T-helper 1 cell treated with Interleukin-12 subunit alpha and Interleukin-12 subunit beta and Interleukin-4 antibody, amounts not matched to agents 30 μg/mL and 1 μg/mL, for 36 hours (primary cell): Measurements from ENCODE around the gene GRAP2.
"Not testable (repeated sequence)": the region's sequence is repeated elsewhere in the genome, so short reads cannot be mapped to it uniquely, and the experiment has no call there.

Experiments used
- H3K27ac Mint-ChIP-seq: one replicate; pipeline ENCODE4 v1.8.0; 2021; ENCODE audit warnings: mild to moderate bottlenecking, mixed read lengths
- H3K27me3 Mint-ChIP-seq: one replicate; pipeline ENCODE4 v1.8.0; 2021; ENCODE audit warnings: low read depth, mixed read lengths
- H3K36me3 Mint-ChIP-seq: one replicate; pipeline ENCODE4 v1.8.0; 2021; ENCODE audit warnings: low read depth, mixed read lengths
- H3K4me1 Mint-ChIP-seq: one replicate; pipeline ENCODE4 v1.8.0; 2021; ENCODE audit warnings: low read depth, mixed read lengths
- H3K4me3 Mint-ChIP-seq: one replicate; pipeline ENCODE4 v1.8.0; 2021; ENCODE audit warnings: mild to moderate bottlenecking, moderate library complexity, mixed read lengths
- H3K9me3 Mint-ChIP-seq: one replicate; pipeline ENCODE4 v1.8.0; 2021; ENCODE audit warnings: mixed read lengths

Gene GRAP2

GRCh38 chr22:39939830-39940229 is 38.9 kb downstream of the GRAP2 start:
- Mint-ChIP-seq H3K27ac (no peak overlapping the region), H3K27me3 (no peaks in the 10 kb centered on the region), H3K36me3 (peaks cover 34% of the 10 kb centered on the region), H3K9me3 (no peaks in the 10 kb centered on the region), H3K4me1 (peaks cover 82% of the 10 kb centered on the region), H3K4me3 (no peak overlapping the region)

GRCh38 chr22:39940757-39941305 is 39.9 kb downstream of the GRAP2 start:
- Mint-ChIP-seq H3K4me1 (peaks cover 80% of the 10 kb centered on the region), H3K27ac (no peak overlapping the region), H3K4me3 (no peak overlapping the region)

GRCh38 chr22:39941601-39942000 is 40.7 kb downstream of the GRAP2 start:
- peaks cover 72% of the 10 kb centered on the region for H3K4me1 Mint-ChIP-seq
- H3K27ac Mint-ChIP-seq: peak overlapping the region; percentile 14
- H3K27me3 Mint-ChIP-seq: no peaks in the 10 kb centered on the region
- no peaks in the 10 kb centered on the region for H3K9me3 Mint-ChIP-seq
- no peak overlapping the region for H3K4me3 Mint-ChIP-seq
- H3K36me3 Mint-ChIP-seq: peaks cover 31% of the 10 kb centered on the region

More at GRCh38 chr22:39940757-39941305, 39.9 kb downstream of the GRAP2 start:
- H3K27me3 Mint-ChIP-seq: no peaks in the 10 kb centered on the region
- H3K9me3 Mint-ChIP-seq: no peaks in the 10 kb centered on the region
- H3K36me3 Mint-ChIP-seq: peaks cover 35% of the 10 kb centered on the region

GRCh38 chr22:39942439-39943230 is 41.8 kb downstream of the GRAP2 start:
- H3K27ac Mint-ChIP-seq: peak overlapping the region; percentile 70
- peaks cover 69% of the 10 kb centered on the region for H3K4me1 Mint-ChIP-seq
- H3K36me3 Mint-ChIP-seq: peaks cover 31% of the 10 kb centered on the region
- H3K27me3 Mint-ChIP-seq: no peaks in the 10 kb centered on the region
- peak overlapping the region; percentile 44 for H3K4me3 Mint-ChIP-seq
- H3K9me3 Mint-ChIP-seq: no peaks in the 10 kb centered on the region

GRCh38 chr22:39943337-39943736 is 42.5 kb downstream of the GRAP2 start:
- H3K4me3 Mint-ChIP-seq: peak overlapping the region; percentile 44
- peak overlapping the region; percentile 70 for H3K27ac Mint-ChIP-seq
- no peaks in the 10 kb centered on the region for H3K9me3 Mint-ChIP-seq
- H3K27me3 Mint-ChIP-seq: no peaks in the 10 kb centered on the region
- H3K36me3 Mint-ChIP-seq: peaks cover 28% of the 10 kb centered on the region
- H3K4me1 Mint-ChIP-seq: peaks cover 62% of the 10 kb centered on the region

GRCh38 chr22:39943953-39944872 is 43.3 kb downstream of the GRAP2 start:
- H3K4me3 Mint-ChIP-seq: peak overlapping the region; percentile 57
- H3K9me3 Mint-ChIP-seq: no peaks in the 10 kb centered on the region
- peak overlapping the region; percentile 56 for H3K27ac Mint-ChIP-seq
- H3K4me1 Mint-ChIP-seq: peaks cover 65% of the 10 kb centered on the region
- peaks cover 34% of the 10 kb centered on the region for H3K36me3 Mint-ChIP-seq
- no peaks in the 10 kb centered on the region for H3K27me3 Mint-ChIP-seq

GRCh38 chr22:39946126-39946502 is 45.2 kb downstream of the GRAP2 start:
- Mint-ChIP-seq H3K36me3 (peaks cover 47% of the 10 kb centered on the region), H3K27ac (no peak overlapping the region), H3K9me3 (no peaks in the 10 kb centered on the region), H3K4me3 (no peak overlapping the region), H3K27me3 (no peaks in the 10 kb centered on the region), H3K4me1 (peaks cover 70% of the 10 kb centered on the region)

GRCh38 chr22:39946503-39947219 is 45.8 kb downstream of the GRAP2 start:
- Mint-ChIP-seq H3K4me3 (no peak overlapping the region), H3K9me3 (no peaks in the 10 kb centered on the region), H3K36me3 (peaks cover 50% of the 10 kb centered on the region), H3K27me3 (no peaks in the 10 kb centered on the region), H3K27ac (no peak overlapping the region), H3K4me1 (peaks cover 72% of the 10 kb centered on the region)

- no peak overlapping the region for H3K27ac Mint-ChIP-seq
- H3K9me3 Mint-ChIP-seq: no peaks in the 10 kb centered on the region
- peaks cover 73% of the 10 kb centered on the region for H3K4me1 Mint-ChIP-seq
- no peak overlapping the region for H3K4me3 Mint-ChIP-seq
- H3K36me3 Mint-ChIP-seq: peaks cover 53% of the 10 kb centered on the region
- no peaks in the 10 kb centered on the region for H3K27me3 Mint-ChIP-seq
Measured at GRCh38 chr22:39947220-39948216, 46.6 kb downstream of the GRAP2 start.

GRCh38 chr22:39949964-39950737 is 49.3 kb downstream of the GRAP2 start:
- no peaks in the 10 kb centered on the region for H3K9me3 Mint-ChIP-seq
- H3K27ac Mint-ChIP-seq: peak overlapping the region; percentile 13
- peaks cover 66% of the 10 kb centered on the region for H3K36me3 Mint-ChIP-seq
- no peaks in the 10 kb centered on the region for H3K27me3 Mint-ChIP-seq
- H3K4me1 Mint-ChIP-seq: peaks cover 64% of the 10 kb centered on the region
- H3K4me3 Mint-ChIP-seq: no peak overlapping the region

- not testable (repeated sequence) for H3K9me3 Mint-ChIP-seq, H3K27me3 Mint-ChIP-seq
- peak overlapping the region; percentile 72 for H3K27ac Mint-ChIP-seq
- H3K4me1 Mint-ChIP-seq: peaks cover 68% of the 10 kb centered on the region
- H3K36me3 Mint-ChIP-seq: peaks cover 73% of the 10 kb centered on the region
- H3K4me3 Mint-ChIP-seq: peak overlapping the region; percentile 54
Measured at GRCh38 chr22:39951603-39952293, 50.9 kb downstream of the GRAP2 start.

GRCh38 chr22:39952347-39952746 is 51.5 kb downstream of the GRAP2 start:
- Mint-ChIP-seq H3K4me1 (peaks cover 68% of the 10 kb centered on the region), H3K27ac (peak overlapping the region; percentile 27), H3K36me3 (peaks cover 78% of the 10 kb centered on the region), H3K9me3 (no peaks in the 10 kb centered on the region), H3K27me3 (no peaks in the 10 kb centered on the region), H3K4me3 (peak overlapping the region; percentile 47)
